ENCODE data around the gene BRCA1.

BRCA1 gene

GRCh38 chr17:43092901-43093300, 32.3 kb downstream of the BRCA1 start:
- H3K27ac ChIP-seq (ENCODE audit: low read depth, low read length), result no peak overlapping the region
- no peak overlapping the region for H3K4me3 ChIP-seq (ENCODE audit: low read depth in 1 of 2, low read length in 2 of 2)
- peaks cover 5% of the 10 kb centered on the region for H3K4me1 ChIP-seq (ENCODE audit: insufficient read depth, low read length)
- no peaks in the 10 kb centered on the region for H3K27me3 ChIP-seq (ENCODE audit: control insufficient read depth in 1 of 2, insufficient read depth in 2 of 2, low read length in 2 of 2)
- no peaks in the 10 kb centered on the region for H3K9me3 ChIP-seq (ENCODE audit: low read length)
- H3K36me3 ChIP-seq (ENCODE audit: insufficient read depth, low read length), result peaks cover 5% of the 10 kb centered on the region
- H3K9ac ChIP-seq (ENCODE audit: low read length), result no peak overlapping the region

GRCh38 chr17:43090022-43090421, 35.1 kb downstream of the BRCA1 start:
- Histone ChIP-seq H3K9me3 (ENCODE audit: low read length) (no peaks in the 10 kb centered on the region), H3K9ac (ENCODE audit: low read length) (no peak overlapping the region), H3K4me3 (ENCODE audit: low read depth in 1 of 2, low read length in 2 of 2) (no peak overlapping the region), H3K27me3 (ENCODE audit: control insufficient read depth in 1 of 2, insufficient read depth in 2 of 2, low read length in 2 of 2) (no peaks in the 10 kb centered on the region), H3K36me3 (ENCODE audit: insufficient read depth, low read length) (no peaks in the 10 kb centered on the region), H3K27ac (ENCODE audit: low read depth, low read length) (no peak overlapping the region), H3K4me1 (ENCODE audit: insufficient read depth, low read length) (peaks cover 5% of the 10 kb centered on the region)

GRCh38 chr17:43085474-43085873, 39.7 kb downstream of the BRCA1 start:
- H3K9ac ChIP-seq (ENCODE audit: low read length), result no peak overlapping the region
- no peaks in the 10 kb centered on the region for H3K9me3 ChIP-seq (ENCODE audit: low read length)
- no peak overlapping the region for H3K27ac ChIP-seq (ENCODE audit: low read depth, low read length)

GRCh38 chr17:43079641-43080302, 45.4 kb downstream of the BRCA1 start:
- Histone ChIP-seq H3K9me3 (ENCODE audit: low read length) (no peaks in the 10 kb centered on the region), H3K36me3 (ENCODE audit: insufficient read depth, low read length) (peaks cover 9% of the 10 kb centered on the region), H3K4me1 (ENCODE audit: insufficient read depth, low read length) (no peaks in the 10 kb centered on the region), H3K27ac (ENCODE audit: low read depth, low read length) (no peak overlapping the region), H3K9ac (ENCODE audit: low read length) (no peak overlapping the region), H3K27me3 (ENCODE audit: control insufficient read depth in 1 of 2, insufficient read depth in 2 of 2, low read length in 2 of 2) (no peaks in the 10 kb centered on the region), H3K4me3 (ENCODE audit: low read depth in 1 of 2, low read length in 2 of 2) (no peak overlapping the region)

More at GRCh38 chr17:43085474-43085873, 39.7 kb downstream of the BRCA1 start:
- Histone ChIP-seq H3K4me3 (ENCODE audit: low read depth in 1 of 2, low read length in 2 of 2) (no peak overlapping the region), H3K27me3 (ENCODE audit: control insufficient read depth in 1 of 2, insufficient read depth in 2 of 2, low read length in 2 of 2) (no peaks in the 10 kb centered on the region), H3K36me3 (ENCODE audit: insufficient read depth, low read length) (peaks cover 9% of the 10 kb centered on the region), H3K4me1 (ENCODE audit: insufficient read depth, low read length) (no peaks in the 10 kb centered on the region)

- Histone ChIP-seq H3K4me3 (ENCODE audit: low read depth in 1 of 2, low read length in 2 of 2) (no peak overlapping the region), H3K4me1 (ENCODE audit: insufficient read depth, low read length) (no peaks in the 10 kb centered on the region), H3K36me3 (ENCODE audit: insufficient read depth, low read length) (no peaks in the 10 kb centered on the region), H3K9ac (ENCODE audit: low read length) (no peak overlapping the region), H3K27ac (ENCODE audit: low read depth, low read length) (no peak overlapping the region), H3K9me3 (ENCODE audit: low read length) (no peaks in the 10 kb centered on the region), H3K27me3 (ENCODE audit: control insufficient read depth in 1 of 2, insufficient read depth in 2 of 2, low read length in 2 of 2) (no peaks in the 10 kb centered on the region)
These were observed 50.3 kb downstream of the BRCA1 start for GRCh38 chr17:43074869-43075268.

- no peak overlapping the region for H3K4me3 ChIP-seq (ENCODE audit: low read depth in 1 of 2, low read length in 2 of 2)
- H3K36me3 ChIP-seq (ENCODE audit: insufficient read depth, low read length), result no peaks in the 10 kb centered on the region
- no peaks in the 10 kb centered on the region for H3K4me1 ChIP-seq (ENCODE audit: insufficient read depth, low read length)
- H3K27ac ChIP-seq (ENCODE audit: low read depth, low read length), result no peak overlapping the region
- H3K9me3 ChIP-seq (ENCODE audit: low read length), result no peaks in the 10 kb centered on the region
- no peak overlapping the region for H3K9ac ChIP-seq (ENCODE audit: low read length)
- H3K27me3 ChIP-seq (ENCODE audit: control insufficient read depth in 1 of 2, insufficient read depth in 2 of 2, low read length in 2 of 2), result no peaks in the 10 kb centered on the region
These were observed 54.3 kb downstream of the BRCA1 start for GRCh38 chr17:43070872-43071271.

- no peaks in the 10 kb centered on the region for H3K36me3 ChIP-seq (ENCODE audit: insufficient read depth, low read length)
These were observed 54.9 kb downstream of the BRCA1 start for GRCh38 chr17:43070257-43070656.

GRCh38 chr17:43069368-43069898, 55.7 kb downstream of the BRCA1 start:
- Histone ChIP-seq H3K4me1 (ENCODE audit: insufficient read depth, low read length) (no peaks in the 10 kb centered on the region), H3K4me3 (ENCODE audit: low read depth in 1 of 2, low read length in 2 of 2) (no peak overlapping the region), H3K9ac (ENCODE audit: low read length) (no peak overlapping the region), H3K27me3 (ENCODE audit: control insufficient read depth in 1 of 2, insufficient read depth in 2 of 2, low read length in 2 of 2) (no peaks in the 10 kb centered on the region), H3K36me3 (ENCODE audit: insufficient read depth, low read length) (no peaks in the 10 kb centered on the region), H3K27ac (ENCODE audit: low read depth, low read length) (no peak overlapping the region), H3K9me3 (ENCODE audit: low read length) (no peaks in the 10 kb centered on the region)

More at GRCh38 chr17:43070257-43070656, 54.9 kb downstream of the BRCA1 start:
- Histone ChIP-seq H3K9me3 (ENCODE audit: low read length) (no peaks in the 10 kb centered on the region), H3K4me3 (ENCODE audit: low read depth in 1 of 2, low read length in 2 of 2) (no peak overlapping the region), H3K4me1 (ENCODE audit: insufficient read depth, low read length) (no peaks in the 10 kb centered on the region), H3K9ac (ENCODE audit: low read length) (no peak overlapping the region), H3K27me3 (ENCODE audit: control insufficient read depth in 1 of 2, insufficient read depth in 2 of 2, low read length in 2 of 2) (no peaks in the 10 kb centered on the region), H3K27ac (ENCODE audit: low read depth, low read length) (no peak overlapping the region)

- H3K4me1 ChIP-seq (ENCODE audit: insufficient read depth, low read length), result no peaks in the 10 kb centered on the region
- no peaks in the 10 kb centered on the region for H3K9me3 ChIP-seq (ENCODE audit: low read length)
- H3K36me3 ChIP-seq (ENCODE audit: insufficient read depth, low read length), result no peaks in the 10 kb centered on the region
- no peak overlapping the region for H3K4me3 ChIP-seq (ENCODE audit: low read depth in 1 of 2, low read length in 2 of 2)
- H3K27me3 ChIP-seq (ENCODE audit: control insufficient read depth in 1 of 2, insufficient read depth in 2 of 2, low read length in 2 of 2), result no peaks in the 10 kb centered on the region
- no peak overlapping the region for H3K27ac ChIP-seq (ENCODE audit: low read depth, low read length)
- no peak overlapping the region for H3K9ac ChIP-seq (ENCODE audit: low read length)
These were observed 56.4 kb downstream of the BRCA1 start for GRCh38 chr17:43068570-43069367.

- Histone ChIP-seq H3K4me1 (ENCODE audit: insufficient read depth, low read length) (no peaks in the 10 kb centered on the region), H3K4me3 (ENCODE audit: low read depth in 1 of 2, low read length in 2 of 2) (no peak overlapping the region), H3K27me3 (ENCODE audit: control insufficient read depth in 1 of 2, insufficient read depth in 2 of 2, low read length in 2 of 2) (no peaks in the 10 kb centered on the region), H3K36me3 (ENCODE audit: insufficient read depth, low read length) (no peaks in the 10 kb centered on the region), H3K27ac (ENCODE audit: low read depth, low read length) (no peak overlapping the region), H3K9me3 (ENCODE audit: low read length) (no peaks in the 10 kb centered on the region), H3K9ac (ENCODE audit: low read length) (no peak overlapping the region)
These were observed 62.1 kb downstream of the BRCA1 start for GRCh38 chr17:43062984-43063638.

GRCh38 chr17:43056051-43056450, 69.1 kb downstream of the BRCA1 start:
- H3K9me3 ChIP-seq (ENCODE audit: low read length), result no peaks in the 10 kb centered on the region
- no peaks in the 10 kb centered on the region for H3K4me1 ChIP-seq (ENCODE audit: insufficient read depth, low read length)
- no peak overlapping the region for H3K27ac ChIP-seq (ENCODE audit: low read depth, low read length)
- H3K4me3 ChIP-seq (ENCODE audit: low read depth in 1 of 2, low read length in 2 of 2), result no peak overlapping the region
- H3K9ac ChIP-seq (ENCODE audit: low read length), result no peak overlapping the region
- H3K27me3 ChIP-seq (ENCODE audit: control insufficient read depth in 1 of 2, insufficient read depth in 2 of 2, low read length in 2 of 2), result no peaks in the 10 kb centered on the region
- peaks cover 6% of the 10 kb centered on the region for H3K36me3 ChIP-seq (ENCODE audit: insufficient read depth, low read length)
